Trophoblast cell (in vitro differentiated cells and primary cell): Measurements from ENCODE around the gene MFSD6.
A peak's percentile ranks its signal among the peaks of the same experiment; 100 is the strongest.

Experiments
- DNase-seq, 2 donors: peaks; one replicate each; pipeline ENCODE4 v3.0.0-alpha.2; 2016
- H2AFZ ChIP-seq: 2 replicates; pipeline ENCODE4 v1.6.1; 2013; ENCODE audit warnings: low read length, moderate library complexity, mild to moderate bottlenecking; ENCODE audit not compliant: insufficient read depth, poor library complexity
- H2AK5ac ChIP-seq: 2 replicates; pipeline ENCODE4 v1.6.1; 2013; ENCODE audit warnings: mild to moderate bottlenecking, low read length
- H2BK120ac ChIP-seq: 2 replicates; pipeline ENCODE4 v1.6.1; 2013; ENCODE audit warnings: low read length, mild to moderate bottlenecking, moderate library complexity; ENCODE audit not compliant: insufficient read depth, poor library complexity
- H2BK12ac ChIP-seq: 2 replicates; pipeline ENCODE4 v1.6.1; 2013; ENCODE audit warnings: mild to moderate bottlenecking, low read length, moderate library complexity
- H2BK5ac ChIP-seq: 2 replicates; pipeline ENCODE4 v1.6.1; 2013; ENCODE audit warnings: low read length, low read depth, moderate library complexity, mild to moderate bottlenecking; ENCODE audit not compliant: poor library complexity
- H3K14ac ChIP-seq: 2 replicates; pipeline ENCODE4 v1.6.1; 2013; ENCODE audit warnings: mild to moderate bottlenecking, low read length
- H3K18ac ChIP-seq: 2 replicates; pipeline ENCODE4 v1.6.1; 2013; ENCODE audit warnings: mild to moderate bottlenecking, low read length
- H3K23ac ChIP-seq: 2 replicates; pipeline ENCODE4 v1.6.1; 2013; ENCODE audit warnings: low read length
- H3K27ac ChIP-seq: 2 replicates; pipeline ENCODE4 v1.5.1; 2013; ENCODE audit warnings: low read depth, mild to moderate bottlenecking, inconsistent platforms, low read length, moderate library complexity
- H3K27me3 ChIP-seq: 2 replicates; pipeline ENCODE4 v1.6.1; 2013; ENCODE audit warnings: inconsistent platforms, mild to moderate bottlenecking, low read length, moderate library complexity; ENCODE audit not compliant: insufficient read depth
- H3K36me3 ChIP-seq, 2 experiments: 1 replicate in 1 of 2; 2 replicates in 1 of 2; pipeline ENCODE4 v1.6.1; 2013; ENCODE audit warnings: low read length in 2 of 2, mild to moderate bottlenecking in 2 of 2, moderate library complexity in 1 of 2; ENCODE audit not compliant: insufficient read depth in 2 of 2, control insufficient read depth in 1 of 2
- H3K4ac ChIP-seq: 2 replicates; pipeline ENCODE4 v1.6.1; 2013; ENCODE audit warnings: low read depth, mild to moderate bottlenecking, low read length, moderate library complexity
- H3K4me1 ChIP-seq, 2 experiments: 1 replicate in 1 of 2; 2 replicates in 1 of 2; pipeline ENCODE4 v1.6.1; 2013; ENCODE audit warnings: low read length in 2 of 2, mild to moderate bottlenecking in 2 of 2, moderate library complexity in 1 of 2; ENCODE audit not compliant: insufficient read depth in 2 of 2, control insufficient read depth in 1 of 2
- H3K4me2 ChIP-seq: 2 replicates; pipeline ENCODE4 v1.6.1; 2013; ENCODE audit warnings: inconsistent platforms, mild to moderate bottlenecking, low read length, moderate library complexity
- H3K4me3 ChIP-seq: 2 replicates; pipeline ENCODE4 v1.5.1; 2013; ENCODE audit warnings: mild to moderate bottlenecking, low read depth, low read length, inconsistent platforms
- H3K79me1 ChIP-seq: one replicate; pipeline ENCODE4 v1.6.1; 2013; ENCODE audit warnings: low read length
- H3K79me2 ChIP-seq: 2 replicates; pipeline ENCODE4 v1.6.1; 2013; ENCODE audit warnings: low read length, mild to moderate bottlenecking; ENCODE audit not compliant: control insufficient read depth, insufficient read depth, poor library complexity
- H3K9ac ChIP-seq: 2 replicates; pipeline ENCODE4 v1.6.1; 2013; ENCODE audit warnings: mild to moderate bottlenecking, low read length
- H3K9me3 ChIP-seq: 2 replicates; pipeline ENCODE4 v1.6.1; 2013; ENCODE audit warnings: low read depth, mild to moderate bottlenecking, control low read depth, inconsistent platforms, low read length; ENCODE audit not compliant: insufficient read depth
- H4K12ac ChIP-seq: 2 replicates; pipeline ENCODE4 v1.6.1; 2013; ENCODE audit warnings: low read depth, mild to moderate bottlenecking, low read length, moderate library complexity
- H4K8ac ChIP-seq: 2 replicates; pipeline ENCODE4 v1.6.1; 2013; ENCODE audit warnings: low read depth, mild to moderate bottlenecking, low read length, moderate library complexity
- H4K91ac ChIP-seq: one replicate; pipeline ENCODE4 v1.6.1; 2013; ENCODE audit warnings: low read depth, mild to moderate bottlenecking, low read length, moderate library complexity
- WGBS: extraction: QIAGEN DNeasy Blood & Tissue Kit; methylation state at CpG from one replicate; pipeline ENCODE4 v1.1.7; 2013; ENCODE audit warnings: missing lambda C conversion rate; ENCODE audit not compliant: insufficient read length, insufficient coverage; ENCODE audit errors: extremely low coverage; 5-methylcytosine and 5-hydroxymethylcytosine counted together

The MFSD6 gene

GRCh38 chr2:190527918-190528317, 119.8 kb downstream of the MFSD6 start:
- Histone ChIP-seq H2AFZ (no peak overlapping the region), H3K14ac (no peak overlapping the region), H3K23ac (no peak overlapping the region), H3K18ac (no peak overlapping the region), H3K4ac (no peak overlapping the region), H2AK5ac (no peak overlapping the region), H4K12ac (no peak overlapping the region), H2BK5ac (no peak overlapping the region), H3K9me3 (no peaks in the 10 kb centered on the region), H3K4me1 (peaks cover 12 to 24% of the 10 kb centered on the region in 2 experiments), H3K27me3 (no peaks in the 10 kb centered on the region), H3K4me3 (no peak overlapping the region), H3K79me2 (no peaks in the 10 kb centered on the region), H3K9ac (no peak overlapping the region), H2BK12ac (no peak overlapping the region), H3K27ac (peak overlapping the region; percentile 42), H4K91ac (peak overlapping the region; percentile 51), H3K4me2 (no peak overlapping the region), H3K36me3 (no peaks in the 10 kb centered on the region), H2BK120ac (no peak overlapping the region), H3K79me1 (peaks cover 8% of the 10 kb centered on the region), H4K8ac (no peak overlapping the region)
- DNase-seq: no peak

- no peaks in the 10 kb centered on the region for H3K79me2 ChIP-seq
- H3K36me3 ChIP-seq: no peaks in the 10 kb centered on the region
- H2AK5ac ChIP-seq: no peak overlapping the region
- no peak overlapping the region for H2BK12ac ChIP-seq
- WGBS: no CpG with 5 or more reads among the region's 1 CpG
- no peak overlapping the region for H2BK120ac ChIP-seq
- peak in 1 of 2 donors; percentile 46 for DNase-seq
- H2AFZ ChIP-seq: no peak overlapping the region
- no peak overlapping the region for H3K4me2 ChIP-seq
- peaks cover 8% of the 10 kb centered on the region for H3K79me1 ChIP-seq
- no peak overlapping the region for H3K9ac ChIP-seq
- H2BK5ac ChIP-seq: no peak overlapping the region
- H3K4me1 ChIP-seq: peaks cover 12 to 24% of the 10 kb centered on the region in 2 experiments
- H3K18ac ChIP-seq: peak overlapping the region; percentile 67
- no peak overlapping the region for H3K4me3 ChIP-seq
- H4K8ac ChIP-seq: no peak overlapping the region
- H3K27me3 ChIP-seq: no peaks in the 10 kb centered on the region
- H3K14ac ChIP-seq: no peak overlapping the region
- H3K27ac ChIP-seq: peak overlapping the region; percentile 42
- H4K91ac ChIP-seq: peak overlapping the region; percentile 51
- H3K4ac ChIP-seq: no peak overlapping the region
- H3K9me3 ChIP-seq: no peaks in the 10 kb centered on the region
- H4K12ac ChIP-seq: no peak overlapping the region
- H3K23ac ChIP-seq: no peak overlapping the region
These were observed 120.4 kb downstream of the MFSD6 start for GRCh38 chr2:190528521-190529001.

GRCh38 chr2:190529486-190530247, 121.5 kb downstream of the MFSD6 start:
- Histone ChIP-seq H2AK5ac (no peak overlapping the region), H3K4me2 (no peak overlapping the region), H3K18ac (peak overlapping the region; percentile 57), H3K79me2 (peaks cover 7% of the 10 kb centered on the region), H3K23ac (no peak overlapping the region), H3K36me3 (no peaks in the 10 kb centered on the region), H3K27ac (no peak overlapping the region), H3K4me1 (peaks cover 17 to 28% of the 10 kb centered on the region in 2 experiments), H2BK12ac (peak overlapping the region; percentile 12), H3K79me1 (peaks cover 18% of the 10 kb centered on the region), H3K4ac (no peak overlapping the region), H4K91ac (peak overlapping the region; percentile 1), H2AFZ (no peak overlapping the region), H3K14ac (peak overlapping the region; percentile 65), H2BK120ac (no peak overlapping the region), H3K4me3 (no peak overlapping the region), H4K8ac (no peak overlapping the region), H3K9me3 (no peaks in the 10 kb centered on the region), H2BK5ac (no peak overlapping the region), H4K12ac (no peak overlapping the region), H3K9ac (no peak overlapping the region), H3K27me3 (no peaks in the 10 kb centered on the region)
- DNase-seq: no peak
- no CpG with 5 or more reads among the region's 3 CpGs for WGBS

- Histone ChIP-seq H3K4ac (no peak overlapping the region), H4K12ac (no peak overlapping the region), H3K4me1 (peaks cover 17 to 28% of the 10 kb centered on the region in 2 experiments), H3K4me3 (no peak overlapping the region), H3K27ac (peak overlapping the region; percentile 9), H3K27me3 (no peaks in the 10 kb centered on the region), H2BK5ac (no peak overlapping the region), H3K79me2 (peaks cover 9% of the 10 kb centered on the region), H2AFZ (no peak overlapping the region), H3K36me3 (no peaks in the 10 kb centered on the region), H2AK5ac (no peak overlapping the region), H3K4me2 (no peak overlapping the region), H2BK120ac (no peak overlapping the region), H3K9ac (no peak overlapping the region), H3K9me3 (no peaks in the 10 kb centered on the region), H3K79me1 (peaks cover 21% of the 10 kb centered on the region), H3K14ac (no peak overlapping the region), H3K18ac (no peak overlapping the region), H4K91ac (no peak overlapping the region), H4K8ac (peak overlapping the region; percentile 57), H2BK12ac (peak overlapping the region; percentile 12), H3K23ac (no peak overlapping the region)
- no CpG with 5 or more reads among the region's 6 CpGs for whole genome bisulfite sequencing
- peak in 1 of 2 donors; percentile 13 for DNase-seq
These were observed 122.2 kb downstream of the MFSD6 start for GRCh38 chr2:190530248-190530900.
